SJCRH30 (cell line): ENCODE measurements around the gene TNS3. TPM values are rescaled to one million over a fixed set of nuclear protein-coding genes. Genes with fewer than 3 reads are reported as not detected.

ENCODE experiments used
- DNase-seq, 2 experiments: peaks; one replicate each; pipeline ENCODE4 v3.0.0-alpha.2; 2015 to 2020
- H3K27ac ChIP-seq: fragments of 250-450 bp; sonication (Bioruptor Pico); 2 replicates; pipeline ENCODE4 v1.5.1; 2020; ENCODE audit warnings: mild to moderate bottlenecking, moderate library complexity
- H3K27me3 ChIP-seq: fragments of 250-450 bp; sonication (Bioruptor Pico); 2 replicates; pipeline ENCODE4 v1.5.1; 2020; ENCODE audit warnings: mild to moderate bottlenecking, moderate library complexity
- H3K36me3 ChIP-seq: fragments of 250-450 bp; sonication (Bioruptor Pico); 2 replicates; pipeline ENCODE4 v1.5.1; 2020; ENCODE audit warnings: mild to moderate bottlenecking, moderate library complexity
- H3K4me1 ChIP-seq: fragments of 250-450 bp; sonication (Bioruptor Pico); 2 replicates; pipeline ENCODE4 v1.5.1; 2020; ENCODE audit warnings: mild to moderate bottlenecking, moderate library complexity
- H3K4me3 ChIP-seq: fragments of 250-450 bp; sonication (Bioruptor Pico); 2 replicates; pipeline ENCODE4 v1.5.1; 2020; ENCODE audit warnings: mild to moderate bottlenecking, moderate library complexity
- H3K9me3 ChIP-seq: fragments of 250-450 bp; sonication (Bioruptor Pico); replicated peaks from 2 replicates; pipeline ENCODE4 v1.5.1; 2020; ENCODE audit warnings: mild to moderate bottlenecking, moderate library complexity
- total RNA-seq: library from RNA; depleted of rRNA; stranded (reverse); fragments of >200 nt; shearing (Covaris generic); gene quantifications from 2 replicates; pipeline ENCODE4 v1.2.3, GENCODE V29; 2014

The TNS3 gene
- total RNA-seq, 1 experiment from 2014 or later = 65.1 TPM

GRCh38 chr7:47485640-47486435, 96.1 kb downstream of the TNS3 start:
- no peaks in the 10 kb centered on the region for H3K9me3 ChIP-seq
- no peak overlapping the region for H3K27ac ChIP-seq
- H3K27me3 ChIP-seq = no peaks in the 10 kb centered on the region
- H3K36me3 ChIP-seq = no peaks in the 10 kb centered on the region; the same call in 1 of the 2 replicates
- peaks cover 57% of the 10 kb centered on the region for H3K4me1 ChIP-seq
- no peak for DNase-seq
- H3K4me3 ChIP-seq = no peak overlapping the region

DNA sequence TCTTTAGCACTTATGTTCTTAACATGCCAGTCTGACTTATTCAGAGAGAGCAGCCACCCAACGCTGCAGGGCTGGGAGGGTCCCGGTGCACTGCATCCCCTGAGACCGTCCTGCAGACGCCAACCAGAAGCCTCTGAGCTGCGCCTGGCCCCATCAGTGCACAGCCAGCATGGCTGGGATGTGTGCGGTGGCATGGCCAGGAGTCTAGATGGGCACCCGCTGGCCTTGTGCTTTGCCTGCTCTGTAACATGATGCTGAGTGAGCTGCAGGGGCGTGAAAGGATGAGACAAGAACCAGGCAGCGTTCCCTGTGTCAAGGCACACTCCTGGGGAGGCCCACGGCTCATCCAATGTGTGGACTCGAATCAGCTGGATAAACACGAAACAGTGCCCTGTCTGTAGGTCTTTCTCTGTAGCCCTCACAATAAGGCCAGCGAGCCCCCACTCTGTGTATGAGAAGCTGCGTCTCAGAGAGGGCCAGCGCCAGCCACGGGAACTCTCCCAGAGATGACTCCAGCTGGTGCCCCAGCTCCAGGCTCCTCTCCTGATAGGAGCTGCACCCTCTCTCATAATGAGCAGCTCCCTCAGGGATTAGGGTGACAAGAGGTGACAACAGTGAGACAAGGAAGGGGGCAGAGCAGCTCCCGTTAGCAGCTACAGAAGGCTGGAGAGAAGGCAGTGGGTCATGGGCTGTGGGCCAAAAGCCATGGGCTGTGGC, 96.8 kb downstream of the TNS3 start:
- Histone ChIP-seq H3K4me1 (peaks cover 57% of the 10 kb centered on the region), H3K27me3 (no peaks in the 10 kb centered on the region), H3K9me3 (no peaks in the 10 kb centered on the region), H3K4me3 (no peak overlapping the region), H3K27ac (no peak overlapping the region), H3K36me3 (no peaks in the 10 kb centered on the region; the same call in 1 of the 2 replicates)
- DNase-seq = no peak

DNA sequence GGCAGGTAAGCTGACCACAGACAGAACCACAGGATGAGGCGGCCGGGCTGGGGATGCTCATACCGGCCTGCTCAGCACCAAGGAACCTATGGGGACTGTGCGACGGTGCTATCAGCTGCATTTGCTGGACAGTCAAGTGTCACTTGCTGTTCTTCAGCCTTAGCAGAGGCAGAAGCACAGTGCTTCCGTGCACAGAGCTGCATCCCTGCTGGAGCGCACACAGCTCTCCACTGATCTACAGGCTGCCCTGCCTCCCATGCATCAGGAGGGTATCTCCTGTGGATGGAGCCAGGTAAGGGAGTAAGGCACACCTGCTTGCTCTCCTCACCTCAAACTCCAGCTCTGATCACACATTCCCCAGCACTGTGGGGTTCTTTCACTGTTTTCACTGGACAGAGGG, 97.5 kb downstream of the TNS3 start:
- Histone ChIP-seq H3K4me1 (peaks cover 52% of the 10 kb centered on the region), H3K9me3 (no peaks in the 10 kb centered on the region), H3K27ac (no peak overlapping the region), H3K4me3 (no peak overlapping the region), H3K27me3 (no peaks in the 10 kb centered on the region), H3K36me3 (no peaks in the 10 kb centered on the region)
- no peak for DNase-seq

DNA sequence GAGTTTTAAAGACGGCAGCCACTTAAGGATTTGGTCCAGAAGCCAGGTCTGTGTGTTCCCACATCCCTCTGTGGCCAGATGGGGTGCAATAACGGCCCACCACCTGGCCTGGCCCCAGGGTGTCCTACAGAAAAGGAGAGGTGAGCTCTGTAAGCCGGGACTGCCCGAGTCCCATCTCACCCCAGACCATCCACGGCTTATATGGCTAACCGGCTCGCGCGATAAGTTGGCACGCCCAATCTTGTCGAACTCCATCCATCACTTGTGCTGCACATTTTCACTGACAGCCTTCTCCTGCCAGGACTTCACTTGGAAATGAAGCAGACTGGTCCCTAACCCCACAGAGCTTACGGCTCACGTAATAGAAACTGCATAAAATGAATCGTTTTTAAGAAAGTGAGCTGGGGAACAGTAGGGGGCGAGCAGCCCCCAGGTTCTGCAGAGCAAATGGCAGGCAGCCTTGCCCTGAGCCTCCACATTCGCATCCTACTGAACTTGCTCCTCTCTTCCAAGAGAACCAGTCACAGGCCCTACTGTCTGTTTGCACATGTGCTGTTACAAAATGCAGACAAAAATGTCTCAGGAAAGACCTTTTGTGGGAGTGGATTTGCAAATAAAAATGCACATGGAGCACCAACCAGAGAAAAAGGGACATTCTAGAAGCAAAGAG, 98.2 kb downstream of the TNS3 start:
- Histone ChIP-seq H3K4me3 (no peak overlapping the region), H3K9me3 (no peaks in the 10 kb centered on the region), H3K36me3 (no peaks in the 10 kb centered on the region), H3K27ac (peak overlapping the region; percentile 83), H3K27me3 (no peaks in the 10 kb centered on the region), H3K4me1 (peaks cover 44% of the 10 kb centered on the region)
- DNase-seq = peak; percentile 55 to 65

GRCh38 chr7:47482013-47482875, 99.7 kb downstream of the TNS3 start:
- H3K4me1 ChIP-seq = peaks cover 30% of the 10 kb centered on the region
- H3K36me3 ChIP-seq = no peaks in the 10 kb centered on the region
- DNase-seq = peak; percentile 69 to 75
- no peaks in the 10 kb centered on the region for H3K27me3 ChIP-seq
- H3K27ac ChIP-seq = peak overlapping the region; percentile 83
- H3K9me3 ChIP-seq = no peaks in the 10 kb centered on the region
- no peak overlapping the region for H3K4me3 ChIP-seq

DNA sequence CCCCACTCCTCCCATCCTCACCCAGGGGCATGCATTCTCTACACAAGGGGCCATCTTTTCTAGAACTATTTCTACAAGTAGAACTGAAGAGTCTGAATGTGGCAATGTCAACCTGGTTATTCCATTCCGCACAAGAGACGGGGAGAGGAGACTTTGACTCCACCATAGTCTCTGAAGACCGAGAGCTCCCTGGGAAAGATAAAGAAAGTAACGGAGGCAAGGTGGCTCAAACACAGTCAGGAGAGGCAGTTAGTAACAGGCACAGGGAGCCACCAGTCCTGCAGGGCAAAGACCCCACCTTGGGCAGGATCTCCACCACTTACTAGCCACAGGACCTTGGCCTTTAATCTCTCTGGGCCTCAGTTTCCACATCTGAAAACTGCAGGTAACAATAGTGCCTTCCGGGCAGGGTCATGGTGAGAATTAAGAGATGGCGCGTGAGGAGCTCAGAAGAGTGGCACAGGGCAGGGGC, 100.3 kb downstream of the TNS3 start:
- Histone ChIP-seq H3K27me3 (no peaks in the 10 kb centered on the region), H3K4me1 (peaks cover 30% of the 10 kb centered on the region), H3K36me3 (no peaks in the 10 kb centered on the region), H3K27ac (peak overlapping the region; percentile 83), H3K4me3 (no peak overlapping the region), H3K9me3 (no peaks in the 10 kb centered on the region)
- no peak for DNase-seq

DNA sequence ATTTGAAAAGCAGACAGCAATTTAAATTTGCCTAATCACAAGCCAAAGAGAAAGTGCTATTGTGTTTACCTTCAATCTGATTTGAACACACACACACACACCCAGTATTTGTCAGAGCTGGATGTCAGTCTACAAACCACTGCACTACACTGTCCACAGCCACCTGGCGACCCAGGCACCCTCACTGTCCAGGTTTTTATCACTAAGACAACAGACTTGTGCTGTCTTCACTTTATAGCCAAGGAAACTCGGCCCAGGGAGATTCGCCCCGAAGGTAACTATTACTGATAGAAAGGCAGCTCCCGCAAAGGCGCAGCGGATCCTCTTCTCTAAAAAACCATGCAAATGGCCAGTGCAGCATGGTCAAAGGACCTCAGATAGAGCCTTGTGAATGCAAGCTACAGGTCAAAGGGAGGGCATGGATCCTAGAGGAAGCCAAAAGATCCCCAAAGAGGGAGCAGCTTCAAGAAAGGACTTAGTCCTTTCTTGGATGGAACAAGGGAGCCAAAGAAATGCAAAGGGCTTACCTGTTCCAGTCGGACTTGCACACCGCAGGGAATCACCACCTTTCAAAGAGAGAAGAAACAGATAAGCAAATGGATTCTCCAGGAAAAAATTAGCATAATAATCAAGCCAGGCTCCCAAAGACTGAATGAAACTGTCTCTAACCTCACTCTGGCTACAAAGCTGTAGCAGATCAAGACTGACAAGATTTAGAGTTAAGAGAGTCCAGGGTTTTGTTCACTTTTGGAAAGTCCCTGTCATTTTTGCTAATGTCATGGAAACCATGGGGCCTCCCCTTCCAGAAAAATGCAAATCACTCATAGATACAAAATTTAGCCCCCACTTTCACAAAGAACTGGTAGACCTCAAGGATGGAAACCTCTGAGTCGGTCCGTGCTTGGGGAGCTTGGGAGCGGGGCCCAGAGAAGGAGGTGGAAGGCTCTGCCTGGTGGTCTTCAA, 101.1 kb downstream of the TNS3 start:
- Histone ChIP-seq H3K27me3 (no peaks in the 10 kb centered on the region), H3K4me1 (peaks cover 30% of the 10 kb centered on the region)

GRCh38 chr7:47479821-47480575, 101.9 kb downstream of the TNS3 start:
- peaks cover 38% of the 10 kb centered on the region for H3K4me1 ChIP-seq
- DNase-seq = no peak
- no peaks in the 10 kb centered on the region for H3K9me3 ChIP-seq
- H3K36me3 ChIP-seq = no peaks in the 10 kb centered on the region
- no peak overlapping the region for H3K27ac ChIP-seq
- no peaks in the 10 kb centered on the region for H3K27me3 ChIP-seq
- no peak overlapping the region for H3K4me3 ChIP-seq

More for the DNA sequence above, 101.1 kb downstream of the TNS3 start:
- no peak for DNase-seq
- Histone ChIP-seq H3K4me3 (no peak overlapping the region), H3K9me3 (no peaks in the 10 kb centered on the region), H3K27ac (no peak overlapping the region; the same call in 1 of the 2 replicates), H3K36me3 (no peaks in the 10 kb centered on the region)

GRCh38 chr7:47478926-47479711, 102.8 kb downstream of the TNS3 start:
- Histone ChIP-seq H3K4me1 (peaks cover 45% of the 10 kb centered on the region), H3K27me3 (no peaks in the 10 kb centered on the region), H3K36me3 (0 out of 2 replicates have a peak, but pooled peaks cover under 1% of the 10 kb centered on the region), H3K27ac (no peak overlapping the region), H3K4me3 (no peak overlapping the region), H3K9me3 (no peaks in the 10 kb centered on the region)
- no peak for DNase-seq

- no peaks in the 10 kb centered on the region for H3K27me3 ChIP-seq
- no peak overlapping the region for H3K4me3 ChIP-seq
- 0 out of 2 replicates have a peak, but pooled peaks cover 2% of the 10 kb centered on the region for H3K36me3 ChIP-seq
- no peaks in the 10 kb centered on the region for H3K9me3 ChIP-seq
- H3K4me1 ChIP-seq = peaks cover 33% of the 10 kb centered on the region
- DNase-seq = no peak
- H3K27ac ChIP-seq = no peak overlapping the region
These were observed 103.9 kb downstream of the TNS3 start for GRCh38 chr7:47478017-47478344.

GRCh38 chr7:47477191-47478016, 104.5 kb downstream of the TNS3 start:
- DNase-seq = no peak
- H3K4me3 ChIP-seq = no peak overlapping the region
- no peaks in the 10 kb centered on the region for H3K27me3 ChIP-seq
- no peaks in the 10 kb centered on the region for H3K9me3 ChIP-seq
- peaks cover 27% of the 10 kb centered on the region for H3K4me1 ChIP-seq
- no peak overlapping the region for H3K27ac ChIP-seq
- 0 out of 2 replicates have a peak, but pooled peaks cover 2% of the 10 kb centered on the region for H3K36me3 ChIP-seq
